ENCODE results near the gene CENPX. TPM values are rescaled to one million over a fixed set of nuclear protein-coding genes. Genes with fewer than 3 reads are reported as not detected.

The CENPX gene
- total and polyA plus RNA-seq, 2 of the 13 experiments (the other 11 are each of a cell fraction or from before 2014, with no cell fraction given): 92.7 to 170 TPM

GRCh38 chr17:82020572-82021106, 2.0 kb downstream of the CENPX start (continued):
- peak; percentile 60; the same call in 1 of the 2 replicates for TF ChIP-seq PBX3 (CRISPR knock-in tag; IDR thresholded peaks at IDR 0.05; ENCODE audit: borderline replicate concordance)
- TF ChIP-seq SMC3 (IDR thresholded peaks at IDR 0.05; ENCODE audit: low read length): no peak
- TF ChIP-seq ZXDC (CRISPR knock-in tag; IDR thresholded peaks at IDR 0.05): no peak
- no peak for TF ChIP-seq ZNF513 (CRISPR knock-in tag; conservative IDR thresholded peaks at IDR 0.05)
- TF ChIP-seq TRIM24 (CRISPR knock-in tag; IDR thresholded peaks at IDR 0.05): no peak
- TF ChIP-seq CHD4 (IDR thresholded peaks at IDR 0.05; ENCODE audit: borderline replicate concordance, low read length): no peak
- TF ChIP-seq AGO2 (optimal IDR thresholded peaks at IDR 0.05; ENCODE audit: low read depth, low read length): peak; percentile 82
- no peak for TF ChIP-seq ZNF777 (CRISPR knock-in tag; IDR thresholded peaks at IDR 0.05)
- no peak for TF ChIP-seq HDAC6 (IDR thresholded peaks at IDR 0.05; ENCODE audit: low read depth, low read length)
- no peak for TF ChIP-seq MLX (CRISPR knock-in tag; IDR thresholded peaks at IDR 0.05)
- no peak for TF ChIP-seq ZNF563 (CRISPR knock-in tag; IDR thresholded peaks at IDR 0.05)
- TF ChIP-seq LRRFIP1 (CRISPR knock-in tag; conservative IDR thresholded peaks at IDR 0.05): no peak
- TF ChIP-seq ARID4A (CRISPR knock-in tag; IDR thresholded peaks at IDR 0.05; ENCODE audit: borderline replicate concordance): no peak
- TF ChIP-seq YEATS4 (CRISPR knock-in tag; IDR thresholded peaks at IDR 0.05; ENCODE audit: borderline replicate concordance): no peak

All from HepG2 (cell line).